HG03342 (cell line): ENCODE results near the gene CYP26C1.

Experiments
- ATAC-seq: cut with Tn5 transposase; IDR thresholded peaks from one replicate; pipeline ENCODE4 v1.9.1; 2021; ENCODE audit warnings: mild to moderate bottlenecking, moderate library complexity; ENCODE audit not compliant: unreplicated experiment

The CYP26C1 gene

GRCh38 chr10:93106631-93107072 lies 46.1 kb downstream of the CYP26C1 start:
- no peak for ATAC-seq

GRCh38 chr10:93110472-93111146 lies 50.0 kb downstream of the CYP26C1 start:
- peak; percentile 57 for ATAC-seq

- ATAC-seq = no peak
Measured at GRCh38 chr10:93113042-93113441, 52.4 kb downstream of the CYP26C1 start.

- ATAC-seq = peak; percentile 53
Measured at GRCh38 chr10:93115661-93116383, 55.2 kb downstream of the CYP26C1 start.
